Loucy (cell line): ENCODE data around the gene BMERB1.

Experiments used
- H2AFZ ChIP-seq: fragments of 200-600 bp; sonication (generic); 2 replicates; pipeline ENCODE4 v1.6.0; 2016; ENCODE audit warnings: antibody characterized with exemption, mild to moderate bottlenecking, low read length, moderate library complexity
- H3F3A ChIP-seq: fragments of 200-600 bp; 2 replicates; pipeline ENCODE4 v1.6.0; 2016; ENCODE audit warnings: antibody characterized with exemption, low read depth, mild to moderate bottlenecking
- H3K27me3 ChIP-seq: fragments of 200-600 bp; sonication (generic); 2 replicates; pipeline ENCODE4 v1.6.1; 2014; ENCODE audit warnings: low read length, mild to moderate bottlenecking; ENCODE audit not compliant: insufficient read depth, poor library complexity, severe bottlenecking
- H3K36me3 ChIP-seq: fragments of 200-600 bp; sonication (generic); 2 replicates; pipeline ENCODE4 v1.6.1; 2016; ENCODE audit warnings: low read length; ENCODE audit not compliant: insufficient read depth
- H3K4me1 ChIP-seq: fragments of 200-600 bp; sonication (generic); 2 replicates; pipeline ENCODE4 v1.5.1; 2014; ENCODE audit warnings: low read length, mild to moderate bottlenecking; ENCODE audit not compliant: insufficient read depth, poor library complexity, severe bottlenecking
- H3K4me2 ChIP-seq: fragments of 200-600 bp; sonication (generic); 2 replicates; pipeline ENCODE4 v1.6.0; 2014; ENCODE audit warnings: antibody characterized with exemption, low read length, low read depth, mild to moderate bottlenecking; ENCODE audit not compliant: poor library complexity, severe bottlenecking
- H3K4me3 ChIP-seq: fragments of 200-600 bp; sonication (generic); 2 replicates; pipeline ENCODE4 v1.5.1; 2014; ENCODE audit warnings: low read length, mild to moderate bottlenecking, mixed read lengths; ENCODE audit not compliant: poor library complexity, severe bottlenecking
- H3K79me2 ChIP-seq: fragments of 200-600 bp; sonication (generic); 2 replicates; pipeline ENCODE4 v1.6.1; 2014; ENCODE audit warnings: low read length; ENCODE audit not compliant: insufficient read depth
- H3K9ac ChIP-seq: fragments of 200-600 bp; sonication (generic); 2 replicates; pipeline ENCODE4 v1.6.0; 2014; ENCODE audit warnings: mild to moderate bottlenecking, low read depth, low read length, moderate library complexity; ENCODE audit not compliant: poor library complexity, severe bottlenecking
- H3K9me2 ChIP-seq: fragments of 200-600 bp; sonication (generic); replicated peaks from 2 replicates; pipeline ENCODE4 v1.6.1; 2016; ENCODE audit warnings: low read depth, low read length, mixed read lengths
- H3K9me3 ChIP-seq: fragments of 200-600 bp; sonication (generic); 2 replicates; pipeline ENCODE4 v1.6.1; 2014; ENCODE audit warnings: mild to moderate bottlenecking, antibody characterized with exemption, low read length, low read depth; ENCODE audit not compliant: insufficient read depth
- H4K20me1 ChIP-seq: fragments of 200-600 bp; sonication (generic); 2 replicates; pipeline ENCODE4 v1.6.0; 2014; ENCODE audit warnings: antibody characterized with exemption, low read length, mild to moderate bottlenecking; ENCODE audit not compliant: insufficient read depth, poor library complexity, severe bottlenecking
- EZH2phosphoT487 ChIP-seq: fragments of 200-600 bp; IDR thresholded peaks from 2 replicates; pipeline ENCODE4 v1.6.1; 2018; ENCODE audit warnings: antibody characterized with exemption, mild to moderate bottlenecking, moderate library complexity, borderline replicate concordance
- TF ChIP-seq, protein P1 (sequence below): fragments of 200-600 bp; sonication (generic); conservative IDR thresholded peaks from 2 replicates; pipeline ENCODE4 v1.5.1; 2014; ENCODE audit warnings: mild to moderate bottlenecking, antibody characterized with exemption, low read length

The BMERB1 gene

DNA sequence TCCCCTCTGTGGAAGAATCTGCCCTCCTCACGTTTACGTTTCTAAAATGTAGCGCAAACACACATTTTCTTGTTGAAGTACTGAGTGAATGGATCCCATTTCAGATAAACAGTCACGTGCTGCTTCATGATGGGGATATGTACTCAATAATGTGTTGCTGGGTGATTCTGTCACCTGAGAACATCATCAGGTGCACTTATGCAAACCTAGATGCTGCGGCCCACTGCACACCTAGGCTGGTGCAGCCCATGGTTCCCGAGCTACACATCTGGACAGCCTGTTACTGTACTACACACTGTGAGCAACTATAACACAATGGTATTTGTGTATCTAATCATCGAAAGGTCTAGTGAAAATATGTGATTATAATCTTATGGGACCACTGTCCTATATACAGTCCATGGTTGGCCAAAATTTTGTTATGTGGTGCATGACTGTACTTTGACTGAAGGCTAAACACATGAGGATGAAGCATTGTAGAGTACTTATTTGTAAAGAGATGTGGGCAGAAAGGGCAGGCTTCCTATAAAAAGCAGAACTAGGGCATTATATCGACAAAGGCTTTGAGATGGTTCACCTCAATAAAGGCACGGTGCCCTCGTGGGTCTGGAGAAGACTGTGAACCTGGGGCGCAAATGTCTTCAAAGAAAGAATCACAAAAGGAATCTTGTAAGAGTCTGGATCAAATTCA lies 182.2 kb downstream of the BMERB1 start:
- no peaks in the 10 kb centered on the region for H3K27me3 ChIP-seq
- no peak overlapping the region for H3K4me2 ChIP-seq
- no peak overlapping the region for H3K9ac ChIP-seq
- TF ChIP-seq, protein P1, sequence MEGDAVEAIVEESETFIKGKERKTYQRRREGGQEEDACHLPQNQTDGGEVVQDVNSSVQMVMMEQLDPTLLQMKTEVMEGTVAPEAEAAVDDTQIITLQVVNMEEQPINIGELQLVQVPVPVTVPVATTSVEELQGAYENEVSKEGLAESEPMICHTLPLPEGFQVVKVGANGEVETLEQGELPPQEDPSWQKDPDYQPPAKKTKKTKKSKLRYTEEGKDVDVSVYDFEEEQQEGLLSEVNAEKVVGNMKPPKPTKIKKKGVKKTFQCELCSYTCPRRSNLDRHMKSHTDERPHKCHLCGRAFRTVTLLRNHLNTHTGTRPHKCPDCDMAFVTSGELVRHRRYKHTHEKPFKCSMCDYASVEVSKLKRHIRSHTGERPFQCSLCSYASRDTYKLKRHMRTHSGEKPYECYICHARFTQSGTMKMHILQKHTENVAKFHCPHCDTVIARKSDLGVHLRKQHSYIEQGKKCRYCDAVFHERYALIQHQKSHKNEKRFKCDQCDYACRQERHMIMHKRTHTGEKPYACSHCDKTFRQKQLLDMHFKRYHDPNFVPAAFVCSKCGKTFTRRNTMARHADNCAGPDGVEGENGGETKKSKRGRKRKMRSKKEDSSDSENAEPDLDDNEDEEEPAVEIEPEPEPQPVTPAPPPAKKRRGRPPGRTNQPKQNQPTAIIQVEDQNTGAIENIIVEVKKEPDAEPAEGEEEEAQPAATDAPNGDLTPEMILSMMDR, result no peak
- no peak for TF ChIP-seq EZH2phosphoT487
- H3K36me3 ChIP-seq, result peaks cover 23% of the 10 kb centered on the region; the same call in 1 of the 2 replicates
- no peaks in the 10 kb centered on the region for H3K9me3 ChIP-seq
- H4K20me1 ChIP-seq, result no peaks in the 10 kb centered on the region
- no peaks in the 10 kb centered on the region for H3K4me1 ChIP-seq
- no peak overlapping the region for H3K4me3 ChIP-seq
- H2AFZ ChIP-seq, result no peak overlapping the region
- H3F3A ChIP-seq, result no peaks in the 10 kb centered on the region
- no peaks in the 10 kb centered on the region for H3K9me2 ChIP-seq
- no peaks in the 10 kb centered on the region for H3K79me2 ChIP-seq

DNA sequence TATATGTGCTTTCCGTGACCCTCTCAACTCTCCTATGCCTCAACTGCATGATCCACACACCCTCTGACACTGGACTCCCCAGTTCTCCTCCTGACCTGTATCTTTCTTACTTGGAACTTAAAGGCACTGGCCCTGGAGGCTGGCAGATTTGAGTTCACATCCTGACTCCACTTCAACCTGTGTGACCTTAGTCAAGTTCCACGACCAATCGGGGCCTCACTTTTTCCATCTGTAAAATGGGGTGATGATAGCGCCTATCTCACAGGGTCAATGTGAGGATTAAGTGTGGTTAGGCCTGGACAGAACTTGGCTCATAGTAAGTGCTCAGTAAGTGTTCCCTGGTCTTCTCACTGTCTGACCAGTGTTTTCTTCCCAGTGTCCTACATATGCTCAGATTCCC lies 183.5 kb downstream of the BMERB1 start:
- Histone ChIP-seq H3K9me3 (no peaks in the 10 kb centered on the region), H3F3A (no peaks in the 10 kb centered on the region), H3K4me2 (no peak overlapping the region), H3K9ac (no peak overlapping the region), H3K9me2 (no peaks in the 10 kb centered on the region), H2AFZ (no peak overlapping the region), H3K36me3 (peaks cover 24% of the 10 kb centered on the region; the same call in 1 of the 2 replicates), H3K4me1 (no peaks in the 10 kb centered on the region), H3K79me2 (no peaks in the 10 kb centered on the region), H3K4me3 (no peak overlapping the region), H3K27me3 (no peaks in the 10 kb centered on the region), H4K20me1 (no peaks in the 10 kb centered on the region)
- TF ChIP-seq, protein P1, result no peak
- TF ChIP-seq EZH2phosphoT487, result no peak

DNA sequence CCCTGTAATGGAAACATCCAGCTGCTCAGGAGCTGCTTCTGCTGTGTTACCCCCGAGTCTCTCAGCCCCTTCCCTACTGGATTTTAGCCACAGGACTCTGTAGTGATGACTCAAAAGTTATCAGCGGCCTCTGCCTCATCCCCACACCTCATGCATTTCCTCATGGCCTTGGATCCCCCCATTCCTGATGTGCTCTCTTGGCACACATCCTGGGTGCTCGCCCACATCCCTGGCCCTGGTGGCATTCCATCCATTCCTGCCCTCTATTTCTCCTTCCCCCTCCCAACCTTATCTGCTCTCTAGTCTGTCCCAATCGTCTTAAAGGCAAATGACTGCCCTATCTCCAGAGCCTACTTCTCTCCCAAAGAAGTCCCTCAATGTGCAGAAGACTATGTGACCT lies 184.0 kb downstream of the BMERB1 start:
- Histone ChIP-seq H3K9ac (no peak overlapping the region), H3K9me3 (no peaks in the 10 kb centered on the region), H3K4me1 (no peaks in the 10 kb centered on the region), H3F3A (no peaks in the 10 kb centered on the region), H3K4me2 (no peak overlapping the region), H3K27me3 (no peaks in the 10 kb centered on the region), H3K36me3 (peaks cover 24% of the 10 kb centered on the region; the same call in 1 of the 2 replicates), H4K20me1 (no peaks in the 10 kb centered on the region), H3K4me3 (no peak overlapping the region), H3K79me2 (no peaks in the 10 kb centered on the region), H2AFZ (no peak overlapping the region), H3K9me2 (no peaks in the 10 kb centered on the region)
- TF ChIP-seq EZH2phosphoT487, result no peak
- TF ChIP-seq, protein P1, result no peak
